Ishikawa (cell line): ENCODE measurements around the gene L3MBTL1.

Experiments
- MAX ChIP-seq: IDR thresholded peaks from 2 replicates; pipeline ENCODE4 v1.6.1; 2012
- NFIC ChIP-seq: IDR thresholded peaks from 2 replicates; pipeline ENCODE4 v1.6.1; 2012
- RAD21 ChIP-seq: IDR thresholded peaks from 2 replicates; pipeline ENCODE4 v1.6.1; 2012; ENCODE audit warnings: low read depth
- TAF1 ChIP-seq: IDR thresholded peaks from 2 replicates; pipeline ENCODE4 v1.6.1; 2012; ENCODE audit warnings: low read depth, mild to moderate bottlenecking

- TF ChIP-seq RAD21 (no peak), NFIC (no peak), MAX (no peak), TAF1 (no peak)
Measured at GRCh38 chr20:43529457-43530153, 22.1 kb downstream of the L3MBTL1 start.
